Measurements from ENCODE around the gene ERBB4. TPM values are rescaled to one million over a fixed set of nuclear protein-coding genes. Genes with fewer than 3 reads are reported as not detected.

The ERBB4 gene
- total RNA-seq, 2 experiments from 2014 or later: not detected

GRCh38 chr2:212284166-212284565 lies 254.4 kb downstream of the ERBB4 start:
- ChIA-PET CTCF (ENCODE audit: unreplicated experiment) (no interaction called here), POLR2A (interaction anchor here (0.6 to 1.1 kb wide), 2 partner anchors 19 to 162 kb away, joined by 4 to 6 read pairs; no protein-coding TSS in a partner anchor)
- H3K9me2 ChIP-seq (ENCODE audit: insufficient read depth, low read length): no peaks in the 10 kb centered on the region
- no peaks in the 10 kb centered on the region for H4K20me1 ChIP-seq (ENCODE audit: insufficient read depth, low read length)
- intact Hi-C loops (cut with micrococcal nuclease; ENCODE audit: unreplicated experiment): no loop called here
- no peak for DNase-seq (ENCODE audit: low spot score)
- no peaks in the 10 kb centered on the region for H3K79me2 ChIP-seq (ENCODE audit: insufficient read depth, low read depth, low read length)
- TF ChIP-seq EZH2phosphoT487 (IDR thresholded peaks at IDR 0.05; ENCODE audit: borderline replicate concordance, low read depth, low read length): no peak
- TF ChIP-seq CTCF (conservative IDR thresholded peaks at IDR 0.05; ENCODE audit: low read length): no peak
- H3K4me3 ChIP-seq (ENCODE audit: low read depth, low read length, poor library complexity, severe bottlenecking): no peak overlapping the region
- no peaks in the 10 kb centered on the region for H3K36me3 ChIP-seq (ENCODE audit: insufficient read depth, low read length)
- H3K9me3 ChIP-seq (ENCODE audit: low read length): no peaks in the 10 kb centered on the region
- no TSS peak for BruUV-seq (replicated peaks)
- no peak overlapping the region for H2AFZ ChIP-seq (ENCODE audit: low read length)
- H3K4me1 ChIP-seq (ENCODE audit: insufficient read depth, low read length, poor library complexity, severe bottlenecking): no peaks in the 10 kb centered on the region
- H3K27ac ChIP-seq (ENCODE audit: low read depth, low read length, poor library complexity, severe bottlenecking): no peak overlapping the region
- no peak overlapping the region for H3K4me2 ChIP-seq (ENCODE audit: low read length)

- BruUV-seq (replicated peaks): no TSS peak
- no peaks in the 10 kb centered on the region for H3K36me3 ChIP-seq (ENCODE audit: insufficient read depth, low read length)
- H3K79me2 ChIP-seq (ENCODE audit: insufficient read depth, low read depth, low read length): no peaks in the 10 kb centered on the region
- intact Hi-C loops (cut with micrococcal nuclease; ENCODE audit: unreplicated experiment): no loop called here
- H3K4me3 ChIP-seq (ENCODE audit: low read depth, low read length, poor library complexity, severe bottlenecking): no peak overlapping the region
- TF ChIP-seq EZH2phosphoT487 (IDR thresholded peaks at IDR 0.05; ENCODE audit: borderline replicate concordance, low read depth, low read length) (no peak), CTCF (conservative IDR thresholded peaks at IDR 0.05; ENCODE audit: low read length) (no peak)
- no peak overlapping the region for H3K4me2 ChIP-seq (ENCODE audit: low read length)
- no peak overlapping the region for H2AFZ ChIP-seq (ENCODE audit: low read length)
- H4K20me1 ChIP-seq (ENCODE audit: insufficient read depth, low read length): no peaks in the 10 kb centered on the region
- DNase-seq (ENCODE audit: low spot score): no peak
- H3K9me3 ChIP-seq (ENCODE audit: low read length): no peaks in the 10 kb centered on the region
- ChIA-PET POLR2A (no interaction called here), CTCF (ENCODE audit: unreplicated experiment) (no interaction called here)
- H3K9me2 ChIP-seq (ENCODE audit: insufficient read depth, low read length): no peaks in the 10 kb centered on the region
- no peak overlapping the region for H3K27ac ChIP-seq (ENCODE audit: low read depth, low read length, poor library complexity, severe bottlenecking)
- no peaks in the 10 kb centered on the region for H3K4me1 ChIP-seq (ENCODE audit: insufficient read depth, low read length, poor library complexity, severe bottlenecking)
These were observed 255.8 kb downstream of the ERBB4 start for GRCh38 chr2:212282671-212283261.

GRCh38 chr2:212276813-212277212 lies 261.8 kb downstream of the ERBB4 start:
- H3K36me3 ChIP-seq (ENCODE audit: insufficient read depth, low read length): no peaks in the 10 kb centered on the region
- BruUV-seq (replicated peaks): no TSS peak
- no peaks in the 10 kb centered on the region for H3K79me2 ChIP-seq (ENCODE audit: insufficient read depth, low read depth, low read length)
- no peak overlapping the region for H3K4me2 ChIP-seq (ENCODE audit: low read length)
- intact Hi-C loops (cut with micrococcal nuclease; ENCODE audit: unreplicated experiment): no loop called here
- ChIA-PET POLR2A (no interaction called here), CTCF (ENCODE audit: unreplicated experiment) (no interaction called here)
- H3K9me3 ChIP-seq (ENCODE audit: low read length): no peaks in the 10 kb centered on the region
- no peak for DNase-seq (ENCODE audit: low spot score)
- no peak for TF ChIP-seq CTCF (conservative IDR thresholded peaks at IDR 0.05; ENCODE audit: low read length)
- TF ChIP-seq EZH2phosphoT487 (IDR thresholded peaks at IDR 0.05; ENCODE audit: borderline replicate concordance, low read depth, low read length): no peak
- no peaks in the 10 kb centered on the region for H4K20me1 ChIP-seq (ENCODE audit: insufficient read depth, low read length)
- H2AFZ ChIP-seq (ENCODE audit: low read length): no peak overlapping the region
- H3K4me3 ChIP-seq (ENCODE audit: low read depth, low read length, poor library complexity, severe bottlenecking): no peak overlapping the region
- H3K4me1 ChIP-seq (ENCODE audit: insufficient read depth, low read length, poor library complexity, severe bottlenecking): no peaks in the 10 kb centered on the region
- H3K27ac ChIP-seq (ENCODE audit: low read depth, low read length, poor library complexity, severe bottlenecking): no peak overlapping the region
- H3K9me2 ChIP-seq (ENCODE audit: insufficient read depth, low read length): no peaks in the 10 kb centered on the region
